Mesodermal cell (in vitro differentiated cells): ENCODE results near the gene KLF13.

Experiments
- H3K27ac ChIP-seq: 2 replicates; pipeline ENCODE4 v1.7.0; 2013; ENCODE audit warnings: mild to moderate bottlenecking, low read depth, low read length, moderate library complexity; ENCODE audit not compliant: severe bottlenecking
- H3K36me3 ChIP-seq: 2 replicates; pipeline ENCODE4 v1.7.1; 2013; ENCODE audit warnings: mild to moderate bottlenecking, low read length, moderate library complexity; ENCODE audit not compliant: control insufficient read depth, insufficient read depth
- H3K4me1 ChIP-seq: one replicate; pipeline ENCODE4 v1.7.1; 2013; ENCODE audit warnings: mild to moderate bottlenecking, low read length; ENCODE audit not compliant: insufficient read depth, control insufficient read depth, poor library complexity, severe bottlenecking
- H3K4me3 ChIP-seq: 2 replicates; pipeline ENCODE4 v1.7.0; 2013; ENCODE audit warnings: low read length, control low read depth, mild to moderate bottlenecking; ENCODE audit not compliant: insufficient read depth, poor library complexity, severe bottlenecking; ENCODE audit errors: extremely low read depth
- H3K9me3 ChIP-seq: 2 replicates; pipeline ENCODE4 v1.7.1; 2013; ENCODE audit warnings: mild to moderate bottlenecking, low read length, moderate library complexity; ENCODE audit not compliant: control insufficient read depth
- whole genome bisulfite sequencing, 2 experiments: methylation state at CpG; one replicate each; pipeline ENCODE4 v1.1.5; 2013; ENCODE audit warnings: missing lambda C conversion rate in 2 of 2; ENCODE audit not compliant: insufficient coverage in 2 of 2; 5-methylcytosine and 5-hydroxymethylcytosine counted together

Gene KLF13

DNA sequence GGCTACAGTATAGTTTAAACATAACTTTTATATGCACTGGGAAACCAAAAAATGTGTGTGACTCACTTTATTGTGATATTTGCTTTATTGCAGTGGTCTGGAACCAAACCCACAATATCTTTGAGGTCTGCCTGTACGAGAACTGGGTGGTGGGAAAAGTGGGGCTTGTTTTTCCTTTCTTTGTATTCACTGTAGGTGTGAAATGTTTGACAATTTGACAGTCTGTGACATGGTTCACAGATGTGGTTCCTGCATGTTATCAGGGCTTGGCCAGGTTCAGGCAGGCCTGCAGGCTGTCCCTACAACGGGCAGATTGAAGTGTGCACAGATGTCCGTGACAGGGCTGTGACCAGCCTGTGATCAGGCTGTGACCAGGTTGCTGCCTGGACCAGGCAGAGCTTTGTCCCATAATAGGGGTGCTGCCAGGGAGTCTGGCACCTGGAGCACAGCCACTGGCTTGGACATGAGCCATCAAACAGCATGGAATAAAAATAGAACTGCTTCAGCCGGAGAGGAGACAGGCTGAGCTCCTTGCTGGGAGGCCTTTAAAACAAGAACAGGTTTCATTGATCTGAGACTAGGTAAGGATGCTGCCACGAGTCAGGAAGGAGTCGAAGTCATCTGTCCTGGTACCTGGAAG is 61.0 kb downstream of the KLF13 start:
- Histone ChIP-seq H3K4me1 (peaks cover 4% of the 10 kb centered on the region), H3K27ac (no peak overlapping the region), H3K4me3 (no peak overlapping the region), H3K9me3 (peaks cover 19% of the 10 kb centered on the region), H3K36me3 (peaks cover 4% of the 10 kb centered on the region)
- WGBS, 2 experiments = 91 to 97% methylated on average over 6 of the region's 6 CpGs

DNA sequence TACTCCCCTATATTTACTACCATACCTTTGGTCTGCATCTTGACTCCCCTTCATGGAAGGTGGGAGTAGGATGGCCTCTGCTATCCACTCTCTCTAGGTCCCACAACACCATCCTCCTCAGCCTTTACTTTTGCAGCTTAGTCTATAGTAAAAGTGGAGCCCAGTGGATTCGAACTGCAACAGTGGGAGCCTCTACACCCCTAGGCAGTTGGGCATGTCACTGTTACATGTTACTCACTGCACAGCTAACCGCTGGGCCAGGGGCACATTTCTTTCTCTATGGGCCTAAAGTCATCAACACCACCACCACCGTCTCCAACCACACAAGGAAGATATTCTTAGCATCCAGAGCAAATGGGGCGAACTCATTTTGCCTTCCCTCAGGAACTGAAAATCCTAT is 62.9 kb downstream of the KLF13 start:
- Histone ChIP-seq H3K4me3 (no peak overlapping the region), H3K9me3 (peaks cover 19% of the 10 kb centered on the region), H3K27ac (no peak overlapping the region), H3K36me3 (peaks cover 4% of the 10 kb centered on the region), H3K4me1 (peaks cover 4% of the 10 kb centered on the region)
- WGBS, 2 experiments = 93% methylated on average over 2 of the region's 4 CpGs; no CpG with 5 or more reads in 1 of the 2 experiments

DNA sequence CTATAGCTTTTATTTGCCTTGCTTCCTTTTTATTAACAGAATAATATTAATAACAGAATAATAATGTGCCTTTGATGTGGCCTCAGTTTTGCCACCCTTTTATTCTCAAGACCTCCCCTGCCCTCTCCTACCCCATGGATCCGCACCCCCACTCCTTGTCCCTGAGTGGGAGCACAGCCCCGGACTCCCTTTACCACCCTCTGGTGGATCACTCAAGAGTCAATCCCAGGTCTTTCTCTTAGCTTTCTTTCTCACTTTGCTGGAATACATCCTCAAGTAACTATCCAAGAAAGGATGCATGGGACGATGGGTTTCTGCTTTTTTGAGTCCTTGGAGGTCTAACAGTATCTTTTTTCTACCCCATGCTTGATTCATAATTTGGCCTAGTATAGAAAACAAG is 63.4 kb downstream of the KLF13 start:
- Histone ChIP-seq H3K27ac (peak overlapping the region; percentile 92), H3K9me3 (peaks cover 19% of the 10 kb centered on the region), H3K36me3 (peaks cover 2% of the 10 kb centered on the region), H3K4me1 (peaks cover 4% of the 10 kb centered on the region), H3K4me3 (no peak overlapping the region)
- 100% methylated on average over 1 to 3 of the region's 3 CpGs for WGBS, 2 experiments

DNA sequence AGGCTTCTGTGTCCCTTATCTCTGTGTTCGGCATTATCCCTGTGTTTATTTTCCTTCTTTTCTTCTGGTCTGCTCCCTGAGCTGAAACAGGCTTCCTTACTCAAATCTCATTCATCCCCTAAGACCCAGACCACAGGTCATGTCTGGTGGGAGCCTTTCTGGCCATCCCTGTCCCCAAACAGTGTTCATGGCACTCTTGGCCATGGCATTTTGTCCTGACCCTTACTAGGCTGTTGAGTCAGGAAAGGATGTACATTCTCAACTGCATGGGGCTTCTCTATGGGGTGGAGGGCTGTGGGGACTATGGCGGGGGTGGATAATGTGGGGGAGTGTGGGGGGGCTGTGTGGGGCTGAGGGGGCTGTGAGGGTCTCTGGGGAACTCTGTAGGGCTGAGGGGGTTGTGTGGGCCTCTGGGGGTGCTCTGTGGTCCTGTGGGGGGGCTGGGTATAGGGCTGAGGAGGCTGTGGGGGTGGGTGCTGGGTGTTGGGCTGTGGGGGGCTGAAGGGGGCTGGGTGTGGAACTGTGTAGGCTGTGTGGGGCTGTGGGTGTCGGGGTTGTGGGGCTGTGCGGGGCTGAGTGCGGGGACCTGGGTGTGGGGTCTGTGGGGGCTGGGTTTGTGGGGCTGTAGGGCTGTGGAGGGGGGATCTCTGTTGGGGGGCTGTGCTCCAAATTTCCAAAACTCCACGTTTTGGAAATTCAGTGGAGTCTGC is 64.3 kb downstream of the KLF13 start:
- Histone ChIP-seq H3K4me1 (peaks cover 4% of the 10 kb centered on the region), H3K4me3 (peak overlapping the region; percentile 2), H3K9me3 (peaks cover 19% of the 10 kb centered on the region), H3K36me3 (no peaks in the 10 kb centered on the region), H3K27ac (peak overlapping the region; percentile 92)
- WGBS, 2 experiments = 59 to 88% methylated on average over 4 of the region's 6 CpGs

DNA sequence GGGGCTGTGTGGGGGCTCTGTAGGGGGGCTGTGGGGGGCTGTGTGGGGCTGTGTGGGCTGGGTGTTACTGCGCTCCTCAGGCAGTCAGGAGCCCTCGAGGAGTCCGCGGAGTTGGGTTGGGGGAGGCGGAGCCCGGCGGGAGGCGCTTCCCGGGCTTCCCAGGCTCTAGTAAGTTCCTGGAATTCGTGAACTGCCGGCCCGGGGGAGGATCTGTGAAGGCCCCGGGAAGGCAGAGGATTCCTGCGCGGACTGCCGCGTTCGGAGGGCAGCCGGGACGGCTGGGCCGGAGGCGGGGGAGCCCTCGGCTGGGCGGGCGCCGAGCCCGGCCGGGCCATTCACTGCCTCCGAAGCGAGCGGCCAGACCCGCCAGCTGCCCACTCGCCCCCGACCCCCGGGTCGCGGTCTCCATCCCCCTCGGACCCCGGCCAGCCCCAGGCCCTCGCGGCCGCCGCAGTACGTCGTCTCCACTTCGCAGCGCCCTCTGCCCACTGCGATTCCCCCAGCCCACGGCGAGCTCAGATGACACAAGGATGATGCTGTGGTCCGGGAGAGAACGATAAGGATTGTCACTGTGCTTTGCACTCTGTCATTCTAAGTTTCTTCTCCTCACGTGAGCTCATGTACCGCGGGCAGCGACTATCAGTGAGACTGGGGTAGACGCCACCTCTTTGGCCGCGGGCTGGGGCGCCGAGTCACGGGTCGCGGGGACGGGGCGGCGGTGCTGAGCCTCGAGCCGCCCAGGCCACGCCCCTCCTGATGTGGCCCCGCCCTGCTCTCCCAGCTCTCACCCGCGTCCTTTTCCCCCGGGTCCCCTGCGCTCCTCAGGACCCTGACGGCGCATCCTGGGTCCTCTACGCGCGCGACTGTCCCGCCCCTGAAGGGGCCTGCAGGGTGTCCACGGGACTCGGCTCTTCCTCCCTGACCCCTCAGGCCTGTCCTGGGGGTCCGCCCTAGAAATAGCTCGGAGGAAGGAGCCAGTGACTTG is 65.3 kb downstream of the KLF13 start:
- Histone ChIP-seq H3K9me3 (peaks cover 17% of the 10 kb centered on the region), H3K4me1 (peaks cover 4% of the 10 kb centered on the region), H3K4me3 (peak overlapping the region; percentile 55), H3K27ac (peak overlapping the region; percentile 92), H3K36me3 (no peaks in the 10 kb centered on the region)
- WGBS, 2 experiments = 0 to 1% methylated on average over 55 to 71 of the region's 86 CpGs

DNA sequence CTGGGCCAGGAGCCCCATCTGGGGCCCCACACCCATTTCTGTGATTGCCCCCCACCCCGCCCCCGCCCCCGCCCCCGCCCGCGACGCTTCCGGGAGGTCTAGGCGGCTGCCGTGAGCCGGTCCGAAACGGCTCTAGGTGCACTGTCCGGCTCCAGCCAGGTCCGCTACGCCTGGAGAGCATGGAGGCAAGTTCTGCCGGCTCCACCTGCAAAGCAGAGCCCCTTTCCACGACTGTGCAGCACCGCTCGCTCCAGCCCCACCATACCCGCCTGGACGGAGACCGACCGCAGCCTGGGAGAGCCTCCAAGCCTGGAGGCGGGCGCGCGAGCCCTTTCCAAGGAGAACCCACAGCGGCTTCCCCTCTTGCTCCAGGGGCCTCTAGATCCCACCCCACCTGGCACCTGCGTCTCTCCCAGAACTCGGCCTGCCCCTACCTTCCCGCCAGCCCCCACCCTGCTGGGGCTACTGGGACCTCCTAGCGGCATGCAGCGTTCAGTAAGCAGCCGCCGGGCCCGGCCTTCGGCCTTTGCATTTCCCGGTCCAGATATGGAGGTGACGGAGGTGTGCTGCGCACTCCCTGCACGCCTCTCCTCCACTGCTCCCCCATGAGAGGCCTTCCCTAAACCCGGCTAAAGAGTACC is 66.2 kb downstream of the KLF13 start:
- H3K4me1 ChIP-seq = peaks cover 11% of the 10 kb centered on the region
- H3K9me3 ChIP-seq = peaks cover 17% of the 10 kb centered on the region
- WGBS, 2 experiments = 5 to 11% methylated on average over 11 to 21 of the region's 43 CpGs
- no peak overlapping the region for H3K27ac ChIP-seq
- no peaks in the 10 kb centered on the region for H3K36me3 ChIP-seq
- peak overlapping the region; percentile 55 for H3K4me3 ChIP-seq

DNA sequence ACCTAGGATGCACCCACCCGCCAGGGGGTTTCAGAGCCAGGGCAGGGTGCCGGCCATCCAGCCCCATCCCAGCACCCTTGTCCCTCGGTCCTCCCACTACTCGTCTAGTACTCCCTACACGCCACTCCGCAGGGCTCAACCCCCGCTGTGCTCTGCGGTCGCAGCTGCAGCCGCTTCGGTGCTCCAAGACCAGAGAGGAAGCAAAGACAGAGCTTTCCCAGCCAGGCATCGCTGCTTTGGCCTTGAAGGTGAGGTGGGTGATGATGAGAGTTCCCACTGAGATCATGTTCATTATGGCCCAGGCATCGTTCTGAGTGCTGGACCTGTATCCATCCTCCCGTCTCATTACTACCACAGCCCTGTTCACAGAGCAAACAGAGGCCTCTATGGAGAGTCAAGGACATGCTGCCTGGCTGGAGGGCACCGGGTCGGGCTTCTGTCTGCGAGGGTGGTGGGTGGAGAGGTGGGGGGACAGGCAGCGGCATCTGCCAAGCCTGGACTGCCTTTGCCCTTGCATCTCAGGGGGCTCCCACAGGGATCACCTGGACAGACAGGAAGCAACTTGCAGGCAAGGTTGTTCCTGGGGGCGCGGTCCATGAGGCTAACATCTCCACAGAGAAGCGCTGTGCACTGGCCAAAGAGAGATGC is 66.9 kb downstream of the KLF13 start:
- 48 to 49% methylated on average over 15 of the region's 21 CpGs for WGBS, 2 experiments
- Histone ChIP-seq H3K27ac (no peak overlapping the region), H3K4me1 (peaks cover 18% of the 10 kb centered on the region), H3K9me3 (peaks cover 17% of the 10 kb centered on the region), H3K4me3 (peak overlapping the region; percentile 55), H3K36me3 (no peaks in the 10 kb centered on the region)

DNA sequence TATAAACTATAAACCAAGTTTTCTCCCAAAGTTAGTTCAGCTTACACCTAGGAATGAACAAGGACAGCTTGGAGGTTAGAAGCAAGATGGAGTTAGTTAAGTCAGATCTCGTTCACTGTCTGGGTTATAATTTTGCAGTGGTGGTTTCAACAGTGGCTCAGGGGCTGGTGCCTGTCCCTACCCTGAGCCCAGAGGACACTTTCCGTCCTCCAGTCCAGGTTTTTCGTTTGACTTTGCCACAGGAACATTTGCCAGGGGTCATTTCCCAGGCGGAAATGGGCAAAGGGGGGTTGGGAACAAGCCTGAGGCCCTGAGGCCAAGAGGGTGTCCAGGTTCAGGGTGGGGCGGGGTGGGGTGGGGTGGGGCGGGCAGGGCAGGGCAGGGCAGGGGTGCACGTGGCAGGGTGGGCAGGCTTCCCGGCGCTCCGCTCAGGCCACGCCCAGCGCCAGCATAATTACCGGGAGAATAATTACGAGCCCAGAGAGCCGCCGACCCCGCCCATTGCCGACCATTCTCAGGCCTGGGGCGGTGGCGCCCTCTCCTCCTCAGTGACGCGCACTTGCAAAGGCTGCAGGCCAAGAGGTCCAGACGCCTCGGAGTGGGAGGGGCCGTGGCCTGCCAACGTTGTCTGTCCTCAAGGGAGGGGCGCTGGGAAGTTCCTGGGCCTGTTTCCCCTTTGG is 70.4 kb downstream of the KLF13 start:
- WGBS, 2 experiments = 4 to 10% methylated on average over 19 of the region's 27 CpGs
- H3K4me1 ChIP-seq = peaks cover 24% of the 10 kb centered on the region
- peak overlapping the region; percentile 78 for H3K27ac ChIP-seq
- H3K9me3 ChIP-seq = no peaks in the 10 kb centered on the region
- no peaks in the 10 kb centered on the region for H3K36me3 ChIP-seq
- no peak overlapping the region for H3K4me3 ChIP-seq

DNA sequence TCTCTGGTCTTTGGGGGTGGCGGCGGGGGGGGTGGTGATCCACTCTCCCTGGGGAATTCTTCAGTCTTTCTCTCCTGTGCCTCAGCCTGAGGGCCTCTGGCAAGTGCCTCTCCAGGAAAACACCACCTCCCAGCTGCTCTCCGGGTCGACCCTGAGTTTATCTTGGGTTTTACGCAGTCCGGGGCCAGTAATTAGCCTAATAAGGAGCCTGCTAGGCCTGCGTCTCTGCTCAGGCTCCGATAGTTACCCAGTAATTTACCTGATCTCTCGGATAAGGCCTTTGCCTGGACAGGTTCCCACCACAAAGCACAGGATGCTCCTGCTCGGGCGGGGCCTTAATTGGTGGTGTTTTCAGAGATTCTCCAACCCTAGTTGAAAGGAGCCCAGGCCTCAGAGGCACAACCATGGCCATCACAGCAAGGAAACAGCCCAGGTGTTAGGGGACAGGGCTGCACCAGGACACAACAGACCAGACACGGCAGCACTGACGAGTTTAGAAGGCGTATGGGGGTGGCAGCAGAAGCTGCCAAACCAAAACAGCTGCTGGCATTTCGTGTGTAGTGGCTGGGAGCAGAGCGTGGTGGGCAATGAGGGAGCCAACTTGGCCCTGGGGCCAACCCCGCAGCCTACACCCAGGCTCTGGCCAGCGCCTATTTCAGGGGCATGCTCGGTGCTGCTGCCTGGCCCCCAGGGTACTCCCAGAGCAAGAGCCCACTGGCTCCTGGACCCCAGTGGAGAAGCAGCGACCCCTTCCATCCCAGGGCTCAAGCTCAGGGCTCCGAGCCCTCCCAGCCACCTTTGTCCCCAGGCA is 71.4 kb downstream of the KLF13 start:
- H3K9me3 ChIP-seq = no peaks in the 10 kb centered on the region
- peaks cover 31% of the 10 kb centered on the region for H3K4me1 ChIP-seq
- peak overlapping the region; percentile 78 for H3K27ac ChIP-seq
- WGBS, 2 experiments = 73 to 78% methylated on average over 15 to 17 of the region's 21 CpGs
- H3K4me3 ChIP-seq = no peak overlapping the region
- no peaks in the 10 kb centered on the region for H3K36me3 ChIP-seq
